ENCODE measurements around the gene ESPN.
"Not testable (repeated sequence)": the region's sequence is repeated elsewhere in the genome, so short reads cannot be mapped to it uniquely, and the experiment has no call there.

The ESPN gene

GRCh38 chr1:6446665-6447015 is 22.1 kb downstream of the ESPN start:
- POLR2A ChIA-PET: no interaction called here
- H3K4me3 ChIP-seq (ENCODE audit: low read depth, low read length): no peak overlapping the region
- CTCF ChIA-PET: interaction anchor here (1.0 to 1.4 kb wide), 4 partner anchors 9 to 200 kb away, joined by 3 to 5 read pairs (median 4); no protein-coding TSS in a partner anchor

GRCh38 chr1:6447016-6447817 is 22.6 kb downstream of the ESPN start:
- H3K4me3 ChIP-seq (ENCODE audit: low read depth, low read length): no peak overlapping the region
- ChIA-PET POLR2A (no interaction called here), CTCF (interaction anchor here (1.1 to 5.4 kb wide), 3 partner anchors 8 to 43 kb away, joined by 4 to 38 read pairs (median 13); partner anchors contain the start of gene PLEKHG5)
- no peak for TF ChIP-seq CTCF (IDR thresholded peaks at IDR 0.05; ENCODE audit: insufficient read depth, low read length, missing control alignments)
- DNase-seq (ENCODE audit: low read depth, low spot score): no peak

More at GRCh38 chr1:6446665-6447015, 22.1 kb downstream of the ESPN start:
- no peak for TF ChIP-seq CTCF (IDR thresholded peaks at IDR 0.05; ENCODE audit: insufficient read depth, low read length, missing control alignments)
- DNase-seq (ENCODE audit: low read depth, low spot score): no peak

- ChIA-PET CTCF (interaction anchor here (0.8 to 5.4 kb wide), 4 partner anchors 9 to 86 kb away, joined by 3 to 38 read pairs (median 8); partner anchors contain the start of gene PLEKHG5), POLR2A (no interaction called here)
- TF ChIP-seq CTCF (IDR thresholded peaks at IDR 0.05; ENCODE audit: insufficient read depth, low read length, missing control alignments): no peak
- no peak for DNase-seq (ENCODE audit: low read depth, low spot score)
- H3K4me3 ChIP-seq (ENCODE audit: low read depth, low read length): no peak overlapping the region
These were observed 23.5 kb downstream of the ESPN start for GRCh38 chr1:6447818-6448748.

GRCh38 chr1:6448749-6449631 is 24.4 kb downstream of the ESPN start:
- TF ChIP-seq CTCF (IDR thresholded peaks at IDR 0.05; ENCODE audit: insufficient read depth, low read length, missing control alignments): peak; percentile 30
- CTCF ChIA-PET: interaction anchor here (0.8 to 5.4 kb wide), 8 partner anchors 10 to 86 kb away, joined by 3 to 38 read pairs (median 4); partner anchors contain the start of gene PLEKHG5
- POLR2A ChIA-PET: no interaction called here
- DNase-seq (ENCODE audit: low read depth, low spot score): no peak
- no peak overlapping the region for H3K4me3 ChIP-seq (ENCODE audit: low read depth, low read length)

GRCh38 chr1:6450005-6450450 is 25.5 kb downstream of the ESPN start:
- ChIA-PET POLR2A (no interaction called here), CTCF (interaction anchor here (0.8 to 5.4 kb wide), 5 partner anchors 11 to 40 kb away, joined by 3 to 38 read pairs (median 4); partner anchors contain the start of gene PLEKHG5)
- no peak for DNase-seq (ENCODE audit: low read depth, low spot score)
- no peak for TF ChIP-seq CTCF (IDR thresholded peaks at IDR 0.05; ENCODE audit: insufficient read depth, low read length, missing control alignments)
- H3K4me3 ChIP-seq (ENCODE audit: low read depth, low read length): no peak overlapping the region

- POLR2A ChIA-PET; DNase-seq (ENCODE audit: low read depth, low spot score); H3K4me3 ChIP-seq (ENCODE audit: low read depth, low read length): not testable (repeated sequence)
- CTCF ChIA-PET: interaction anchor here (1.4 to 5.4 kb wide), 2 partner anchors 11 to 27 kb away, joined by 4 to 38 read pairs; no protein-coding TSS in a partner anchor
These were observed 25.9 kb downstream of the ESPN start for GRCh38 chr1:6450486-6450885.
